ENCODE measurements around the gene ANKS1A. TPM values are rescaled to one million over a fixed set of nuclear protein-coding genes. Genes with fewer than 3 reads are reported as not detected.

The ANKS1A gene
- total RNA-seq, 1 donor from 2014 or later: 20.9 TPM

GRCh38 chr6:35087361-35088280, 198.6 kb downstream of the ANKS1A start:
- Histone ChIP-seq H3K4me1 (peaks cover 29 to 51% of the 10 kb centered on the region in 2 donors), H3K36me3 (peaks cover 63 to 68% of the 10 kb centered on the region in 2 donors), H3K27ac (peak overlapping the region; percentile 74 to 78), H3K27me3 (no peaks in the 10 kb centered on the region), H3K4me3 (no peak overlapping the region), H3K9me3 (no peaks in the 10 kb centered on the region)
- intact Hi-C loops (cut with DNase I): loop anchor here (5.0 kb wide), 1 partner anchor 100 kb away; no protein-coding TSS in a partner anchor
- peak in 1 of 2 donors; percentile 63 for DNase-seq (ENCODE audit: low spot score in 2 of 2)
- TF ChIP-seq CTCF (IDR thresholded peaks at IDR 0.05): no peak

DNA sequence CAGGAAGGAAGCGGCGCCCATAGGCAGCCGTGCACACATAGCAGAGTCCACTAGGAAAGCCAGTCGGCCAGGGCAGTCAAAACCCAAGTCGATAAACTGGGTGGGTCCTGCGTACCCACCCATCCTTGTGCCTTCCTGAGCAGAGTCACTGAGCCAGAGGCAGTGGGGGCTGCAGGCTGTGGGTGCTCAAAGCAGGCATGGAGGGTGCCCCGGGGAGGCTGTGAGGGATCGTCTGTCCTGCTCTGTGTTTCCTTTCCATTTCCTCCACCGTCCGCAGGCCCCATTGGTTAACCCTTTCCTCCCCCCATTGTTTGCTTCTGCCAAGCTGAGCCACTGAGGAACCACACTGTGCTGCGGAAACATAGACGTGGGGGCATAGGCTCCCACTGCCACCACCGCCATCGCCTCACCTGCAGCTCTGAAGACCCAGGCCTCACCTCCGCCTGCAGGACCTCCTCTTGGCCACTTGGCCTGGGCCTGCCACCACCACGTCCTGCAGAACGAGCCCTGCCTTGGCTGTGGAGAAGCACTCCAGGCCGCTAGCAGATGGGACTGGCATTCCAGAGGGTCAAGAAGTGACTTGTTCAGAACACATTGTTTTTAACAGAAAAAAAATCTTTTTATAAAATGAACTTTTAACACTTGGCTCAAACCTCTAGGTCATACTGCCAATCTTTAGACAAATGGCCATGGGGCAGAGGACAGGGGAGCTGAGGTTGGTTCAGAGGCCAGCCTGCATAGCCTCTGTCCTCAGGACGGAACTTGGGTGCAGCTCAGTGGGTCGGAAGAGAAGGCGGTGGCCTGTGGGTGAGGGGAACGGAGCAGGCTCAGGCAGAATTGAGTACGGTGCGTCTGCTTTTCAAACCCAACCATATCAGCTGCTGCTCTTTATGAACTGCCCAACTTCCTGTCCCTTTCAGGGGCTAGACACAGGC, 199.5 kb downstream of the ANKS1A start:
- intact Hi-C loops (cut with DNase I): loop anchor here (5.0 kb wide), 1 partner anchor 101 kb away; no protein-coding TSS in a partner anchor
- H3K27me3 ChIP-seq: no peaks in the 10 kb centered on the region
- TF ChIP-seq CTCF (IDR thresholded peaks at IDR 0.05): no peak
- no peaks in the 10 kb centered on the region for H3K9me3 ChIP-seq
- peak overlapping the region; percentile 74 to 78 for H3K27ac ChIP-seq
- no peak overlapping the region for H3K4me3 ChIP-seq
- H3K4me1 ChIP-seq: peaks cover 29 to 58% of the 10 kb centered on the region in 2 donors
- peak in 1 of 2 donors; percentile 61 for DNase-seq (ENCODE audit: low spot score in 2 of 2)
- H3K36me3 ChIP-seq: peaks cover 54 to 59% of the 10 kb centered on the region in 2 donors

- no peak for TF ChIP-seq CTCF (IDR thresholded peaks at IDR 0.05)
- intact Hi-C loops (cut with DNase I): loop anchor here (5.0 kb wide), 1 partner anchor 102 kb away; no protein-coding TSS in a partner anchor
- H3K27me3 ChIP-seq: no peaks in the 10 kb centered on the region
- H3K4me1 ChIP-seq: peaks cover 29 to 63% of the 10 kb centered on the region in 2 donors
- H3K36me3 ChIP-seq: peaks cover 46 to 51% of the 10 kb centered on the region in 2 donors
- no peaks in the 10 kb centered on the region for H3K9me3 ChIP-seq
- no peak for DNase-seq (ENCODE audit: low spot score in 2 of 2)
- peak overlapping the region; percentile 74 to 78 for H3K27ac ChIP-seq
- H3K4me3 ChIP-seq: no peak overlapping the region
Observed at GRCh38 chr6:35089216-35089934, 200.3 kb downstream of the ANKS1A start.

GRCh38 chr6:35089935-35090505, 201.0 kb downstream of the ANKS1A start:
- no peaks in the 10 kb centered on the region for H3K27me3 ChIP-seq
- DNase-seq (ENCODE audit: low spot score in 2 of 2): peak in 1 of 2 donors; percentile 78
- intact Hi-C loops (cut with DNase I): loop anchor here (2.0 to 5.0 kb wide), 3 partner anchors 47 to 103 kb away; no protein-coding TSS in a partner anchor
- no peak for TF ChIP-seq CTCF (IDR thresholded peaks at IDR 0.05)
- H3K9me3 ChIP-seq: no peaks in the 10 kb centered on the region
- peaks cover 40 to 44% of the 10 kb centered on the region in 2 donors for H3K36me3 ChIP-seq
- peaks cover 29 to 63% of the 10 kb centered on the region in 2 donors for H3K4me1 ChIP-seq
- H3K27ac ChIP-seq: peak overlapping the region; percentile 74 to 78
- H3K4me3 ChIP-seq: no peak overlapping the region

Data from ascending aorta (tissue), 2 donors.